H1 (cell line): Measurements from ENCODE around the gene FBH1. TPM values are rescaled to one million over a fixed set of nuclear protein-coding genes. Genes with fewer than 3 reads are reported as not detected.

Source experiments
- FOSL1 ChIP-seq: IDR thresholded peaks from 2 replicates; pipeline ENCODE4 v1.6.1; 2011; ENCODE audit warnings: mild to moderate bottlenecking, low read depth, low read length, moderate library complexity; ENCODE audit not compliant: insufficient read depth
- KDM5A ChIP-seq: fragments of 200-600 bp; IDR thresholded peaks from 2 replicates; pipeline ENCODE4 v1.7.1; 2012; ENCODE audit warnings: mild to moderate bottlenecking, low read length, inconsistent platforms, mixed read lengths
- polyA plus RNA-seq, 7 experiments: library from polyadenylated mRNA; depleted of rRNA in 3 of 7; stranded (reverse) in 5 of 7; unstranded in 2 of 7; fragments of >200 nt in 5 of 7; fragments of 200-250 nt in 2 of 7; gene quantifications; 1 replicate in 5 of 7; 2 replicates in 1 of 7; 4 replicates in 1 of 7; pipeline versions ENCODE4 v1.2.1 to v1.2.3, GENCODE V29; 2011 to 2013; ENCODE audit warnings: missing spikeins in 2 of 7, mixed read lengths in 2 of 7
- total RNA-seq: library from RNA; stranded (reverse); fragmentation: NEBNext Ultra II Directional; extraction: Animal tissue kit (Norgen Biotek cat#: 25700); gene quantifications from 2 replicates; pipeline ENCODE4 v1.2.1, GENCODE V29; 2021

The FBH1 gene
- total and polyA plus RNA-seq, 2 of the 8 experiments (the other 6 are each of a cell fraction or from before 2014, with no cell fraction given), result 31.1 to 51.8 TPM

- TF ChIP-seq FOSL1 (no peak), KDM5A (no peak)
Measured at GRCh38 chr10:5942001-5942400, 52.0 kb downstream of the FBH1 start (continued).
